K562 (cell line): Measurements from ENCODE around the gene LAMA2. TPM values are rescaled to one million over a fixed set of nuclear protein-coding genes. Genes with fewer than 3 reads are reported as not detected.

Experiments
- polyA plus RNA-seq, 8 experiments: library from polyadenylated mRNA; depleted of rRNA in 4 of 8; stranded (reverse) in 5 of 8; unstranded in 3 of 8; fragments of >200 nt; fragmentation: Nextera tagmentation in 2 of 8; fragmentation: Illumina TruSeq in 1 of 8; extraction: Ambion mirVana in 2 of 8; extraction: Trizol in 1 of 8; gene quantifications; 2 replicates each; pipeline versions ENCODE4 v1.2.1 to v1.2.3, GENCODE V29; 2011 to 2014; ENCODE audit warnings: inconsistent platforms in 1 of 8, missing spikeins in 1 of 8
- small RNA-seq: library from RNA; depleted of rRNA; stranded (forward); fragments of <200 nt; gene quantifications from one replicate; pipeline ENCODE3, GENCODE V24; 2014
- total RNA-seq, 7 experiments: library from RNA; depleted of rRNA in 6 of 7; stranded (reverse); fragments of >200 nt in 6 of 7; fragmentation: Illumina TruSeq in 2 of 7; extraction: Trizol in 2 of 7; gene quantifications; 2 replicates each; pipeline versions ENCODE4 v1.2.1 to v1.2.3, GENCODE V29; 2011 to 2021; ENCODE audit warnings: low replicate concordance in 1 of 7

Gene LAMA2
- total and polyA plus RNA-seq, 9 of the 15 experiments (the other 6 are each of a cell fraction or from before 2014, with no cell fraction given): 0.04 to 1.5 (median 0.36) TPM

Small RNA genes lying within 50 kb of the gene (small RNA-seq; reads per million reads assigned to genes)
- not detected for gene RNU6-861P
